GM18870 (cell line): Measurements from ENCODE around the gene FAAP100.

Experiments used
- ATAC-seq: cut with Tn5 transposase; IDR thresholded peaks from one replicate; pipeline ENCODE4 v1.9.1; 2021; ENCODE audit warnings: moderate library complexity; ENCODE audit not compliant: unreplicated experiment

The FAAP100 gene

GRCh38 chr17:81513753-81514488 lies 38.2 kb downstream of the FAAP100 start:
- no peak for ATAC-seq

GRCh38 chr17:81513372-81513752 lies 38.8 kb downstream of the FAAP100 start:
- ATAC-seq: no peak

GRCh38 chr17:81512562-81513371 lies 39.4 kb downstream of the FAAP100 start, which contains the start of gene ACTG1:
ACTG1 (minus strand) TSS chr17:81512799; CDS start chr17:81512354, 445 bp downstream.
- ATAC-seq: no peak

GRCh38 chr17:81511804-81512561 lies 40.2 kb downstream of the FAAP100 start:
- no peak for ATAC-seq

- no peak for ATAC-seq
Observed at GRCh38 chr17:81511554-81511803, 40.7 kb downstream of the FAAP100 start.

- ATAC-seq: no peak
Observed at GRCh38 chr17:81510785-81511553, 41.2 kb downstream of the FAAP100 start.

GRCh38 chr17:81509972-81510784 lies 42.0 kb downstream of the FAAP100 start:
- ATAC-seq: no peak

- no peak for ATAC-seq
Observed at GRCh38 chr17:81509207-81509971, 42.8 kb downstream of the FAAP100 start.

- no peak for ATAC-seq
Observed at GRCh38 chr17:81508639-81509206, 43.4 kb downstream of the FAAP100 start.

- ATAC-seq: no peak
Observed at GRCh38 chr17:81503619-81504018, 48.5 kb downstream of the FAAP100 start.

GRCh38 chr17:81502471-81503017 lies 49.6 kb downstream of the FAAP100 start:
- ATAC-seq: no peak

GRCh38 chr17:81500047-81500446 lies 52.1 kb downstream of the FAAP100 start:
- ATAC-seq: no peak

- ATAC-seq: no peak
Observed at GRCh38 chr17:81499601-81499970, 52.6 kb downstream of the FAAP100 start.

- ATAC-seq: no peak
Observed at GRCh38 chr17:81498953-81499600, 53.1 kb downstream of the FAAP100 start.

- no peak for ATAC-seq
Observed at GRCh38 chr17:81494626-81495377, 57.4 kb downstream of the FAAP100 start.

GRCh38 chr17:81493198-81494038 lies 58.7 kb downstream of the FAAP100 start:
- ATAC-seq: no peak

- no peak for ATAC-seq
Observed at GRCh38 chr17:81492706-81493105, 59.4 kb downstream of the FAAP100 start.
